Activated T-cell treated with anti-CD3 and anti-CD28 coated beads, Interleukin-2, amount 50 U/mL, for 1 hour (primary cell): ENCODE data around the gene BACH2.
A peak's percentile ranks its signal among the peaks of the same experiment; 100 is the strongest.

Experiments used
- DNase-seq: peaks from one replicate; pipeline ENCODE4 v3.0.0-alpha.2; 2020

BACH2 gene

GRCh38 chr6:90277302-90278011, 19.2 kb downstream of the BACH2 start:
- no peak for DNase-seq

GRCh38 chr6:90274451-90275030, 22.1 kb downstream of the BACH2 start:
- peak; percentile 82 for DNase-seq

GRCh38 chr6:90273863-90274262, 22.8 kb downstream of the BACH2 start:
- DNase-seq = no peak

GRCh38 chr6:90272895-90273294, 23.7 kb downstream of the BACH2 start:
- no peak for DNase-seq

GRCh38 chr6:90271831-90272230, 24.8 kb downstream of the BACH2 start:
- no peak for DNase-seq

- no peak for DNase-seq
Measured at GRCh38 chr6:90269334-90269733, 27.3 kb downstream of the BACH2 start.

GRCh38 chr6:90268178-90268577, 28.5 kb downstream of the BACH2 start:
- DNase-seq = no peak

- no peak for DNase-seq
Measured at GRCh38 chr6:90266905-90267621, 29.6 kb downstream of the BACH2 start.

GRCh38 chr6:90264561-90264960, 32.1 kb downstream of the BACH2 start:
- no peak for DNase-seq

- no peak for DNase-seq
Measured at GRCh38 chr6:90263633-90264032, 33.0 kb downstream of the BACH2 start.

- no peak for DNase-seq
Measured at GRCh38 chr6:90261801-90262200, 34.8 kb downstream of the BACH2 start.

GRCh38 chr6:90257486-90257738, 39.2 kb downstream of the BACH2 start:
- no peak for DNase-seq

GRCh38 chr6:90256698-90257485, 39.8 kb downstream of the BACH2 start:
- DNase-seq = no peak

- no peak for DNase-seq
Measured at GRCh38 chr6:90253631-90254030, 43.0 kb downstream of the BACH2 start.

- DNase-seq = no peak
Measured at GRCh38 chr6:90251295-90251992, 45.2 kb downstream of the BACH2 start.

GRCh38 chr6:90250405-90250804, 46.2 kb downstream of the BACH2 start:
- DNase-seq = no peak

- DNase-seq = no peak
Measured at GRCh38 chr6:90249458-90249857, 47.2 kb downstream of the BACH2 start.

GRCh38 chr6:90249034-90249433, 47.6 kb downstream of the BACH2 start:
- DNase-seq = no peak

GRCh38 chr6:90247262-90247661, 49.4 kb downstream of the BACH2 start:
- DNase-seq = no peak

GRCh38 chr6:90241229-90241880, 55.3 kb downstream of the BACH2 start:
- DNase-seq = no peak

- no peak for DNase-seq
Measured at GRCh38 chr6:90238496-90239266, 58.0 kb downstream of the BACH2 start.
